Stimulated activated naive CD8-positive, alpha-beta T cell treated with anti-CD3 and anti-CD28 coated beads, Interleukin-15, Interleukin-2, amounts not matched to agents 100 U/mL and 50 U/mL, for 24 hours (primary cell): Measurements from ENCODE around the gene KCNE5.
"Not testable (repeated sequence)": the region's sequence is repeated elsewhere in the genome, so short reads cannot be mapped to it uniquely, and the experiment has no call there.

ENCODE experiments used
- ATAC-seq: fragments of 150-1000 bp; cut with Tn5 transposase; one replicate; pipeline ENCODE4 v1.10.0; 2021
- DNase-seq: peaks from one replicate; pipeline ENCODE4 v3.0.0; 2021

KCNE5 gene

DNA sequence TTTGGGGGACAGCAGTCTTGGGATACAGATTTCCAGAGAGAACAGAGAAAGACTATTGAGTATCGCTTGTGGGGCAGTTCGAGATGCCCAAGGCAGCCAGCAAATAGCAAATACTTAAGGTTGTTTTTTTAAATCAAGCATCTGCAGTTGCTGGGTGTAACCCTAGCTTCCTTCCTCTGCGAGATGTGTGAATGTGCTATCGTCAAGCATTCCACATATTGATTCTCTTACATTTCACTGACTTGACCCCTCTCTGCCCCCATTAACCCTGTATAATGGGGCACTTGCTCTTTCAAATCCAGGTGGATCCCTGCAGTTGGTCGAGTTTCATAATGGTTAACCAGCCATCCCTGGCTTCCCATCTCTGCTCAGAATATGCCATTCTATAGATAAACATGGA lies 23.5 kb downstream of the KCNE5 start:
- DNase-seq (no peak), ATAC-seq (no peak)

- no peak for DNase-seq
- ATAC-seq, result no peak
Measured at GRCh38 chrX:109600237-109600651, 24.7 kb downstream of the KCNE5 start.

DNA sequence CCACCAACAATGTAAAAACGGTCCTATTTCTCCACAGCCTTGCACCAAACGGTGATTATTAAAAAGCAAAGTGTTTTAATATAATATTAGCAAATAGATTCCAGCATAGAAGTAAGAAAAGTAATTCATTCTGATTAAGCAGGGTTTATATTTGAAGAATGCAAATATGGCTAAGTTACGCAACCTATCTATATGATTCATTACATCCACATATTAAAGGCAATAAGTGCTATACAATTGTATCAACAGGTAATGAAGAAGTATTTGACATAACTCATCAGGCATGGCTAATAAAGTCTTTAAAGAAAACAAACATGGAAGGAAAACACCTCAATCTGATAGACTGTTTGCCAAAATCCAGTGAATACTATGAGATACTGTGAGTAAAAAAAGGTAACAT lies 29.0 kb downstream of the KCNE5 start:
- no peak for DNase-seq
- no peak for ATAC-seq

DNA sequence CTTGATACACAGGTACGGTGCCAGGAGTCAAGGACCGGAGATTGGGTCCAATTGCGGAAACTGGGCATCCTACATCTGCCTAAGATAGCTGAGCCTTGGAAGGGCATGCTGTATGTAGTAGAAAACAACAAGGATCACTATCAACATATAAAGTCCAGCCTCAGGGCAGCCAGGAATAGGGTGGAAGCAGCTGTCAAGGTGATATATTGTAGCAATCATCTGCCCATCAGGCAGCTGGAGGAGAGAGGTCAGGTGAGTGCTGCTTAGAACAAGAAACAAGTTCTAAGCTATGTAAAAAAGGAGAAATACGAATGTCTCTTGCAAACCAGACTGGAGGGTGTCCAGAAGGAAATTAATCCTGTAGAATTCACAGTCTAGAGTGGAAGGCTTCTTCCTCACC lies 34.8 kb downstream of the KCNE5 start:
- DNase-seq (no peak), ATAC-seq (no peak)

- DNase-seq (no peak), ATAC-seq (no peak)
Measured at GRCh38 chrX:109585488-109585887, 39.5 kb downstream of the KCNE5 start.

- no peak for ATAC-seq
- no peak for DNase-seq
Measured at GRCh38 chrX:109578916-109579315, 46.1 kb downstream of the KCNE5 start.

DNA sequence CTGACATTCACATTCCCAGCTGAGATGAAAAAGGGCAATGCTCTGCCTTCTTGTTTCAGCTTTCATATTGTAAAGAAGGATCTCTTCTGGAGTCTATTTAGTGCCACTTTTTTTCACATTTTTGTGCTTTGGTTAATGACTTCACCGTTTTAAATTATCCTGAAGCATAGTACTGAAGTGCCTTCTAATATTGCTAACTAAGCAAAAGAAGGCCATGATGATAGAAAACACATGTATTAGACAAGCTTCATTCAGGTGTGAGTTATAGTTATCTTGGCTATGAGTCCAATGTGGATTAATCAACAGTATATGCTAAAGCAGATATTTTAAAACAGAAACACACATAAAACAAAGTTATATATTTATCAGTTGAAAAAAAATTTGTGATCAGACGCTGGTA lies 47.9 kb downstream of the KCNE5 start:
- ATAC-seq (no peak), DNase-seq (no peak)

DNA sequence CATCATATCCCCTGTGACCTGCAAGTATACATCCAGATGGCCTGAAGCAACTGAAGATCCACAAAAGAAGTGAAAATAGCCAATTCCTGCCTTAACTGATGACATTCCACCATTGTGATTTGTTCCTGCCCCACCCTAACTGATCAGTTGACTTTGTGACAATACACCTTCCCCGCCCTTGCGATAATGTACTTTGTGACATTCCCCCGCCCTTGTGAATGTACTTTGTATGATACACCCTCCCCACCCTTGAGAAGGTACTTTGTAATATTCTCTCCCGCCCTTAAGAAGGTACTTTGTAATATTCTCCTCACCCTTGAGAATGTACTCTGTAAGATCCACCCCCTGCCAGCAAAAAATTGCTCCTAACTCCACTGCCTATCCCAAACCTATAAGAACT lies 48.9 kb downstream of the KCNE5 start:
- not testable (repeated sequence) for ATAC-seq, DNase-seq
